ENCODE measurements around the gene MPPE1.
A peak's percentile ranks its signal among the peaks of the same experiment; 100 is the strongest.

MPPE1 gene

GRCh38 chr18:11908182-11909060 lies at the start of gene MPPE1:
MPPE1 (minus strand) TSS chr18:11908317; CDS start chr18:11897264, 11,053 bp downstream.
- DNase-seq = peak; percentile 99

- DNase-seq = no peak
These were observed 49.5 kb upstream of the MPPE1 start for GRCh38 chr18:11957636-11958035.

GRCh38 chr18:11956371-11957308 lies 48.5 kb upstream of the MPPE1 start:
- DNase-seq = peak; percentile 89

GRCh38 chr18:11955239-11956029 lies 47.3 kb upstream of the MPPE1 start:
- peak; percentile 82 for DNase-seq

- DNase-seq = peak; percentile 40
These were observed 45.0 kb upstream of the MPPE1 start for GRCh38 chr18:11953113-11953512.

GRCh38 chr18:11951390-11951851 lies 43.3 kb upstream of the MPPE1 start:
- DNase-seq = peak; percentile 85

GRCh38 chr18:11950824-11951223 lies 42.7 kb upstream of the MPPE1 start:
- peak; percentile 97 for DNase-seq

- peak; percentile 37 for DNase-seq
These were observed 40.9 kb upstream of the MPPE1 start for GRCh38 chr18:11948852-11949523.

GRCh38 chr18:11947214-11948191 lies 39.4 kb upstream of the MPPE1 start:
- DNase-seq = peak; percentile 100

GRCh38 chr18:11946756-11947155 lies 38.6 kb upstream of the MPPE1 start:
- peak; percentile 83 for DNase-seq

GRCh38 chr18:11945834-11946659 lies 37.9 kb upstream of the MPPE1 start:
- DNase-seq = peak; percentile 56

GRCh38 chr18:11944786-11945185 lies 36.7 kb upstream of the MPPE1 start:
- DNase-seq = no peak

GRCh38 chr18:11944252-11944651 lies 36.1 kb upstream of the MPPE1 start:
- no peak for DNase-seq

- DNase-seq = no peak
These were observed 35.4 kb upstream of the MPPE1 start for GRCh38 chr18:11943551-11943950.

GRCh38 chr18:11940956-11941355 lies 32.8 kb upstream of the MPPE1 start:
- no peak for DNase-seq

GRCh38 chr18:11937874-11938478 lies 29.9 kb upstream of the MPPE1 start:
- peak; percentile 91 for DNase-seq

- no peak for DNase-seq
These were observed 24.3 kb upstream of the MPPE1 start for GRCh38 chr18:11932393-11932792.

- DNase-seq = no peak
These were observed 19.4 kb upstream of the MPPE1 start for GRCh38 chr18:11927497-11927896.

- DNase-seq = no peak
These were observed 17.8 kb upstream of the MPPE1 start for GRCh38 chr18:11925800-11926481.

Measured in DMS53 (cell line).